Activated CD4-positive, alpha-beta T cell treated with anti-CD3 and anti-CD28 coated beads for 1 hour (primary cell): ENCODE measurements around the gene SVIL.

Experiments
- DNase-seq: peaks from one replicate; pipeline ENCODE4 v3.0.0-alpha.2; 2020

Gene SVIL, protein sequence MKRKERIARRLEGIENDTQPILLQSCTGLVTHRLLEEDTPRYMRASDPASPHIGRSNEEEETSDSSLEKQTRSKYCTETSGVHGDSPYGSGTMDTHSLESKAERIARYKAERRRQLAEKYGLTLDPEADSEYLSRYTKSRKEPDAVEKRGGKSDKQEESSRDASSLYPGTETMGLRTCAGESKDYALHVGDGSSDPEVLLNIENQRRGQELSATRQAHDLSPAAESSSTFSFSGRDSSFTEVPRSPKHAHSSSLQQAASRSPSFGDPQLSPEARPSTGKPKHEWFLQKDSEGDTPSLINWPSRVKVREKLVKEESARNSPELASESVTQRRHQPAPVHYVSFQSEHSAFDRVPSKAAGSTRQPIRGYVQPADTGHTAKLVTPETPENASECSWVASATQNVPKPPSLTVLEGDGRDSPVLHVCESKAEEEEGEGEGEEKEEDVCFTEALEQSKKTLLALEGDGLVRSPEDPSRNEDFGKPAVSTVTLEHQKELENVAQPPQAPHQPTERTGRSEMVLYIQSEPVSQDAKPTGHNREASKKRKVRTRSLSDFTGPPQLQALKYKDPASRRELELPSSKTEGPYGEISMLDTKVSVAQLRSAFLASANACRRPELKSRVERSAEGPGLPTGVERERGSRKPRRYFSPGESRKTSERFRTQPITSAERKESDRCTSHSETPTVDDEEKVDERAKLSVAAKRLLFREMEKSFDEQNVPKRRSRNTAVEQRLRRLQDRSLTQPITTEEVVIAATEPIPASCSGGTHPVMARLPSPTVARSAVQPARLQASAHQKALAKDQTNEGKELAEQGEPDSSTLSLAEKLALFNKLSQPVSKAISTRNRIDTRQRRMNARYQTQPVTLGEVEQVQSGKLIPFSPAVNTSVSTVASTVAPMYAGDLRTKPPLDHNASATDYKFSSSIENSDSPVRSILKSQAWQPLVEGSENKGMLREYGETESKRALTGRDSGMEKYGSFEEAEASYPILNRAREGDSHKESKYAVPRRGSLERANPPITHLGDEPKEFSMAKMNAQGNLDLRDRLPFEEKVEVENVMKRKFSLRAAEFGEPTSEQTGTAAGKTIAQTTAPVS (N-terminal part only)

DNA sequence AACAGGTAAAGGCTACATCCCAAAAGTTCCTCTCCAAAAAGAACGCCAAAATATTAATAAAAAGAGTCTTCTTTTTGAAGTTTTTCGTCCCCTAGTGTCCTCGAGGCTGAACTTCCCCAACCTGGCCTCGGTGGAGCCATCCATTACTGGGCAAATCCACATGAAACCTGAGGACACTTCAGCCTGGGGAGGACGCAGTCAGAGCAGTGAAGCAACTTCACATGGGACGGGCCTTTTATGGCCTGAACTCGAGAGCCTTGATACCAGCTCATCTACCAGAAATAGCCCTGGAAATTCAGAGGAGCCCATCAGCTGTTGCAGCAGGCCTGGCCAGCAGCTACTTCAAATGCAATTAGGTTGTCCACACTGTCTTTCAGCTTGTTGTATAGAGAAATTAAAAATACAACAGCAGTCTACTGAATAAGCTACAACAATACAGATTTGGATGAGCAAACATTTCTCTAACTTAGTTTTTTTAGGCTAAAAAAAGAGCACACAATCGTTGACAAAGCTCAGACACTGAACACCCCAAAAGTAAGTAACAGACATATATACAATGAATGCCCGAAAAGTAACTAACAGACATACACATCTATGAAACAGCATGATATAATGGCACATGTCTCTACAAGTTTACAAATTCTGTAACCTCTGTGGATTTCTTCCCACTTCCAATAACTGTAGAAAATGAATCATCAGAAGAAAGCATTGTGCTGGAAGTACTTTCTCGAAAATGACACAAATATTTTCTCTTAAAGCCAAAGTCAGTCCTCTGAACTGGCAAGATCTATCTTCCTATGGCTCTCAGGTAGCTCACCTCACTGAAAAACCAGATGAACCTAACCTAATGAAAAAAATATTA lies at the start of gene SVIL:
Gene SVIL, minus strand, starts transcription at position 208 of the 862 bp plus-strand sequence. CDS start 79,913 bp downstream, outside the sequence.
- DNase-seq: no peak

DNA sequence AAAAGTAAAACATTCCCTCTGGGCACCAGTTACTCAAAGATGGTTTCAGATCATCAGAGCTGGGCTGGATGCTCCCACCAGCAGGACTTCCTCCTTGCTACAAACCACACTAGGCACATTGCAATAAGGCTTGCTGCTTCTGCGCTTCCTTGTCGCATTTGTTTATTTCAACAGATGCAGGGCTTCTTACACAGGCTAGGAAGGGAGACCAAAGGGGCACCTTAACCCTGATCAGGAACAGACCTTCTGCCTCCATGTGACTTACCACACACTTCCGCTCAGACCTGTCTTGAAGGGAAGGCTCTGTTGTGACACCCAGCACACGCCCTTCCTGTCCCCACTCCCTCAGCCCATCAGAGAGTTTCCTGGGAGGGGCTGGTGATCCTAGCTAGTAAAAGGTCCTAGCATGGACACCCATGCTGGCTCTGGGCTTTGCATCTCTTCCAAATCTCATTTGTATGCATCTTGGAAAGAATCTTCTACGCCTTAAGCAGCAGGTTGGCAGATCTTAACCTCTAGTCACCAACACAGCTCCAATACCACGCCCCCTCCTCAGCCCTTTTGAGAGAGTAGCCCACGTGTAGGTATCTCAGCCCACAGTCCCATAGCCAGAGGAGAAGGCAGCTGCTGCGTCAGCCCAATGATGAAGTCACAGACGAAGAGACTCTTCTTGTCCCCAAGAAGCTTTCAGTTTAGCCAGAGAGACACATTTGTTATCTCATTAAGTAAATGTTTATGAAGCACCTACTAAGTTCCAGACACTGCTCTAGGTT lies 47.1 kb upstream of the SVIL start:
- peak; percentile 32 for DNase-seq

DNA sequence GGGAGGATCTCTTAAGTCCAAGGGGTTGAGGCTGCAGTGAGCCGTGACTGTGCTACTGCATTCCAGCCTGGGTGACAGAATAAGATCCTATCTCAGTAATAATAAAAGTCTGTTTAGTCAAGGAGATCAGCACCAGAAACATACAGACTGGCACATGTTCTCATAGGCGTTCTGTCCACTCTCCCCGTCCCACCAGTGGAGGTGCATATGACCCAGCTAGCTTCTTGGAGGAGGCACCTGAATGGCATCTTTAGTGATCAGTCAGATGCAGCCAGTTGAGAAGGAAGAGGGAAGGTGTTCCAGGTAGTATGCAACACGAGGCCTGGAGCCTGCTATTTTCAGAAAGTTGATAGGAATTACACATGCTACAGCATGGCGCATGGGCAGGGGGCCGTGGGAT lies 45.3 kb upstream of the SVIL start:
- no peak for DNase-seq

DNA sequence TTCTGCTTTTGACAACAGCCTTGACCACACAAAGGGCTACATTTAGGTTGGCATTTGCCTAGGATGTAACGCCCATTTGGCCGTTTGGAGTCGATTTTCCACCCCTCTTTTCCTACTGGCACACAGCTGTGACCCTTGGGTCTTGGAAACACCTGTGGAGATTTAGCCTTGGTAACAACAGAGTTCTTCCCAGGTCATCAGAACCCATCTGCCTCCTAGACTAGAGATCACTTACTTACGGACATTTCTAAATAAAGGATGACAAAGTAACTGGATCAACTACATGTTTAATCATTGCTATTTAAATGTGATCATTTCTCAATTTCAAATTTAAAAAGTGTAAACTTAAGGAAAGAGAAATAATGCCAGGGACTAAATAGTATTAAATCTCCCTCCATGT lies 42.0 kb upstream of the SVIL start:
- DNase-seq: no peak

DNA sequence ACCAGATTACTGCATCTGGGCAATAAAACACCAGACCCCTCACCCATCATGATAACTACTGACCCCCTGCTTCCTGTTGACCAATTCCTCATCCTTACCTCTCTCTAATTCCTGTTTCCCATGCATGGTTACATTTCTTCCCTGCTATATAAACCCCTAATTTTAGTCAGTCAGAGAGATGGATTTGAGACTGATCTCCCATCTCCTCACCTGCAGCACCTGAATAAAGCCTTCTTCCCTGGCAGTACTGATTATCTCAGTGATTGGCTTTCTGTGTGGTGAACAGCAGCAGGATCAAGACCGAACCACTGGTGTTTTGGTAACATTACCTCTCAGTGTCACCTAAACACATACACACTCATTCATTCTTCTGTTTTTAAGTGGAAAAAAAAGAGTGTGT lies 41.2 kb upstream of the SVIL start:
- DNase-seq: no peak

DNA sequence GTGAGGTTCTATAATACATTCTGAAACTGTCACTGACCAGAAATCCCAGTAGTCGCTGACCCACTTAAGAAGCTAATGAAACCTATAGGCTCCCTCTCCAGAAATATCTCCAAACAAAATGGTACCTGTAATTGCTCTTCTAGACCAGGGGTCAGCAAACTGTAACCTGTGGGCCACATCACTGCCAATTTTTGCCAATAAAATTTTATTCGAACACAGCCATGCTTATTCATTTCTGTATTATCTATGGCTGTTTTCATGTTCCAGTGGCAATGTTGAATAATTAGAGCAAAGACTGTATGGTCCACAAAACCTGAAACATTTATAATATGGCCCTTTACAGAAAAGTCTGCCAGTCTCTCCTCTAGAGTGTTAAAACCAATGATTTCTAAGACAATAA lies 37.2 kb upstream of the SVIL start:
- no peak for DNase-seq

DNA sequence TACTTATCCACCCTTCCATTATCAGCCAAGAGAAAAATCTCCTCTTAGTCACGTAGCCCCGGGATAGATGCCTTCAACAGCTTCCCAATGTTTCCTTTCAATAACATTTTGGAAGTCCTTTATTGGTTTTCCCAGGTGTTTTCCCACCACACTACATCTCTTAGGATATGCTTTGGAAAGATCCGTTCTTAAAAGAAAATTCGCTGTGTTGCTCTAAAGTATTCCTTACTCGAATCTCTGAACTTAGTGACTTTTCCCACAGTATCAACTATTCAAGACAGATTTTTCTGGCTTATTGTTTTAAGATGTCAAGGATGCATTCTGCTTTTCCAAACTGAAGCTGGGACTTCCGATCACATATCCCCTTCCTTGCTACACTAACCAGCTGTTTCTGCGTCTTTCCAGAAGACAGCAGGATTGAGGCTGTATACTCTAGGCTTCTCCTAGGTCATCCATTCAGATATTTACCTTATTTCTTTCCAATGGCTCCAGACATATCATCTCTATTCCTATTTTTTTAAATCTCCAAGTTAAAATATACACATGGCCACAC lies 36.5 kb upstream of the SVIL start:
- no peak for DNase-seq

DNA sequence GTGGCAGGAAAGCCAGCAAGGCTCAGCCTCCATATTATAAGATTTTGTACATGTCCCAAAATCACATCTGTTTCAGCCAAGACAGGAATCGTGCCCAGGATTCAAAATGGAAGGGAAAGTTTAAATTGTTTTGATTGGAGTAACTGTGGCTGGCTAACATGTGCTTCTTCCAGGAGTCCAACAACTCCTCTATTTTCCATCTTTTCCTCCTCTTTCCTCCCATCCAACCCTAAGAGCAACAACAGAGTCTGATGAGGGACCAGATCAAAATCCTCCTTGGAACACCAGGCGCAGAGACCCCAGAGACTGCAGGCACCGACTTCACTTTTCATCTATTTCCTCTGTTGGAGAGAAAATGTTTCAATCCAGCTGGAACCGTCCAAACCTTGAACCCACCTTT lies 36.0 kb upstream of the SVIL start:
- no peak for DNase-seq

DNA sequence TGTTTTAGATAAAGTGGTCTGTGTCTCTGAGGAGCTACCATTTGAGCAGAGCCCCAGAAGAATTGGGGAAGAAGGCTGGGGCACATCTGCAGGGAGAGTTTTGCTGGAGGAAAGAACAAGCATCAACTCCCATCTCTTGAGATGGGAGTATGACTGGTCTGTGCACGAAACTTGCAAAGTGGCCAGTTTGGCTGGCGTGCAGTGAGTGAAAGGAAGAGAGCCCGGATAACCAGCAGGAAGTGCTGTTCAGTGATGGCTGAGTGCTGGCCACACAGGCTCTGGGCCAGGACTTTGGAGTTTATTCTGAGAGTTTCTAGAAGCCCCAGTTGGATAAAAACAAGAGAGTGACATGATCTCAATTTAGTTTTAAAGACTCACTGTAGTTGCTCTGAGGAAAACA lies 34.4 kb upstream of the SVIL start:
- no peak for DNase-seq

DNA sequence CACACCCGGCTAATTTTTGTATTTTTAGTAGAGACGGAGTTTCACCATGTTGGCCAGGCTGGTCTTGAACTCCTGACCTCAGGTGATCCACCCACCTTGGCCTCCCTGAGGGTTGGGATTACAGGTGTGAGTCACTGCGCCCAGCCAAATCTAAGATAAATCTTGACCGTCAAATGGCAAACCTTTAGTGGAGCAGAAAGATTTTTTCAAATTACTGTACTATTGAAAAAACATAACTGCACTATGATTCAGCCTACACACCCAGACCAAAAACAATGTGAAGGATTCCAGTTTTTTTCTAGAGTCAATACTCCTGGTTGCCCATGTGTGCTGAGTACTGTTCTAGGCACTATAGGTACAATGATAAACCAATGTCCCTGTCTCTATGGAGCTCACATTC lies 33.9 kb upstream of the SVIL start:
- DNase-seq: no peak

DNA sequence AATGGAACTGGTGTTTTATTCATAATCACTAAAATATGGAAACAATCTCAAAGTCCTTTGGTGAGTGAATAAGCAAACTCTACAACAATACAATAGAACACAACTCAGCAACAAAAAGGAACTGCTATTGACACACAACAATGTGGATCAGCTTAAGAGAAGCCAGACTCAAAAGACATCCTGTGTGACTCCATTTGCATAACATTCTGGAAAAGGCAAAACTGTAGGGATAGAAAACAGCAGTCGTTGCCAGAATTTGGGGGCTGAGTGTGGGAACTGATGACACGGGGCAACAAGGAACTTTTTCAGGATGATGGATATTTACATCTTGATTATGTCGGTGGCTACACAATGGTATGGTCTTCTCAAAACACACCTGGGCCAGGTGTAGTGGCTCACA lies 32.4 kb upstream of the SVIL start:
- DNase-seq: no peak

DNA sequence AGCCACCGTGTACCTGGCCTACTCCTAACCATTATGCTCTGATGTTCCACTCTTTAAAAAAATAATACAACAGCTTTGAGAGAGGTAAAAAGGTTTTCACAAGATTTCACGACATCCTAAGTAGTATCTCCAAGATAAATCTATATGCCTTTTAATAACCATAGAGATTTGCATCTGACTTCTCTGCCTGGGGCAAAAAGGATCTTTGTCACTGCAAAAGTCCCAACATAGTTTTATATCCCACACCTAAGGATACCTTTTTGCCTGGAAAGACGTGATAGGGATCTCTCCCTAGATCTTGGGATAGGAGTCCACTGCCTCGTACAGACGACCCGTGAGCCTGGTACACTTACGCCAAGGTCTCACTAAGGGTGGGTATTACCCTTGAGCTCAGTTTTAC lies 31.4 kb upstream of the SVIL start:
- DNase-seq: no peak

DNA sequence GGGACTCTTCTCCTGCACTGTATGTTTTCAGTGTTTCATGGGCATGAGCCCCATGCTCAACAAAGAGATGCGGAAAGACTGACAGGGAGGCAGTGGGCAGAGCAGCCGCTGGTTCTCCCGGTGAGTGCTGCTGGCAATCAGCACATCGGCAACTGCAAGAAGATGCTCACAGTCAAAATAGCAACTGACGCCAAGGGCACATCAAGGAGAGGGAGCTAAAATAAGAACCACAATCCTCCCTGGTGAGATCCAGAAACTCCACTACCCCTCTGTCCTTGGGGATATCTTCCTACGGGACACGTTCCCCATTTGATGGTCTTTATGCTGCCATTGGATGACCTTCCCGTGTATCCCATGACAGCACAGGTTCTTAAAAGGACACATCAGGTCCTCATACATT lies 28.9 kb upstream of the SVIL start:
- DNase-seq: no peak

DNA sequence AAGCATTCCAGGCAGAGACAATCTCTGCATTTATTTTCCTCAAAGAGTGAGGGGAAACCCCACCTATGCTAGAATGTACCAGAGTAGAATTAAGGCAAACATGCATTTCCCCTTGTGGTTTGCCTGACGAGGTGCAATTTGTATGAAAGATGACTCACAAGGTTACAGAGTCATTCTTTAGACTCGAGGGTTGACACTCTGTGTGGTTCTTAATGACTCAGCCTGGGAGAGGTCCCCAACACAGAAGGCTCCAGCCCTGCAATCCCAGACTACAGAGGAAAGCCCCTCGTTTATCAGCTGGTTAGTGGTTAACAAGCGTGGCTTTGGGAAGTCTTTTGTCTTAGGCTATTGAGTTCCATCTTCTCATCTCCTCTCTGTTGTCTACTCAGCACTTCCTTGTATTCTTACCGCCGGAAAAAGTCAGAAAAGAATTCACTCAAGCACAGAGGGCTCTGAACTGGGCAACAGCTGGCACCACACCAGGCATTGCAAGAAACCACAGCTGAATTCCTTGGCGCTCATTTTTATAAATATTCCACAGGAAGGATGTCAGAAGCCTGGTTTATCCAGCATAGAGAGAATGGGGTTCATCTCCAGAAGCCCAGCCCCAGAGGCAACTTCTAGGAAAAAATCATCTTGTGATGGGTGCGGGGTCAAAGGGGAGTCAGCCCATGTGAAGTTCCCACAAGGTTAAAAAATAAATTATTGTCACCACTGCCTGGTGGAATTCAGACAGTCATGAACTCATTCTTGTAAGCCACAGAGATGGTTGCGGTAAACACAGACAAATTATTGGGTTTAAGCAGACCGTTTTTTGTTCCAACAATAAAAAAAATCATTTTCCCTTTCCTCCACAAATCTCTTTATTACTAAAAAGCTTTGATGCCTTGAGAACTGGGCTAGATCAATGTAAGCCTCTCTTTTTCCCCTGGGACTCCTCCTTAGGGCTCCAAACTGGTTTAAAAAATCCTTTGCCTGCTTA lies 24.5 kb upstream of the SVIL start:
- peak; percentile 43 for DNase-seq

DNA sequence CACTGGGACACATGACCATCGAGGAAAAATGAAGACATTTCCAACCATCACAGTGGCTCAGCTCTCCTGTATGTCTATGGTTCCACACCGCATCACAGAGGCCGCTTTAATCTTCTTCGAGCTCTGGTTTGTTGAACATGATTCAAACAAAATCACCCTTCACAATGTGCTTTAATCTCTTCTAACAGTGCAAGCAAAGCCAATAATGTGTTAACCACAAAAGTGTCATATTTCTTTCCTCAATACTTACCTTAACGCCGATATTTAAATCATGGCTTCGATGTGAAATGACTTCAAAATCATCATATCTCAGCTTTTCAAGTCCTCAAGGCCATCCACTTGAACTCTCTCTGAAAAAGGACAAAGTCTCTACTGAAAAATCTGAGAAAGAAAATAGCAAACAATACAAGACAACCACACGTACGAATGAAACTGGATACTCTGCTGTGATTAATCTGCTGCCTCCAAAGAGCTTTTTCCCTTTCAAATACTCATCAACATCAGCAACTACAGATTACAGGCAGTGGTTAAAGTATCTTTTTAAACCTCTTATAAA lies 23.0 kb upstream of the SVIL start:
- DNase-seq: no peak

DNA sequence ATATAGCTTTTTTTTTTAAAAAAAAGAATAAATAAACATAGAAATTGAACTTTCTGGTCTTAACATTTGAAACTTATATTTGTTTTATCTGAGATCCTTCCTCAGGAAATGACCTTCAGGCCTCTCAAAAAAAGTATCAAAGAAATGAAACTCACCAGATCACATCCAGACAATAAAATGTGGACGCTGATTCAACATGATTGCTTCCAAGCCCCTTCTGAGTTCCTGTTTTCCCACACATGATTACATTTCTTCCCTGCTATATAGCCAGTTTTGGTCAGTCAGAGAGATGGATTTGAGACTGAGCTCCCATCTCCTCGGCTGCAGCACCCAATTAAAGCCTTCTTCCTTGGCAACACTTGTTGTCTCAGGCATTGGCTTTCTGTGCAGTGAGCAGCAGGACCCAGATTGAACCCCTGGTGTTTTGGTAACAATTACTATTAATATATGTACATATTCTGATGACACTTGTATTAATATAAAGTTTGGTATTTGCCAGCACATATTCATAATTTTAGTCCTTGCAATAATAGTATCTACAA lies 21.8 kb upstream of the SVIL start:
- no peak for DNase-seq

DNA sequence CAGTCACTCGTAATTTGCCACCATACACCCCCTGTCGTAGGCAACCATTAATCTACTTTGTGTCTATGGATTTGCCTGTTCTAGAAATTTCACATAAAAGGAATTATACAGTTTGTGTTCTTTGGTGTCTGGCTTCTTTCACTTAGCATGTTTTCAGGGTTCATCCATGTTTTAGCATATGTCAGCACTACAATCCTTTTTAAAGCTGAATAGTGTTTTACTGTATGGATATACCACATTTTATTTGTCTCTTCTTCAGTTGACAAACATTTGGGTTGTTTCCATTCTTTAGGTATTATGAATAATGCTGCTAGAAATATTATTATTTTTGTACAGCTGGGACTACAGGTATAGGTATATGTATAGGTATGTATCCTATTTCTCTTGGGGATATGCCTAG lies 17.4 kb upstream of the SVIL start:
- DNase-seq: no peak

DNA sequence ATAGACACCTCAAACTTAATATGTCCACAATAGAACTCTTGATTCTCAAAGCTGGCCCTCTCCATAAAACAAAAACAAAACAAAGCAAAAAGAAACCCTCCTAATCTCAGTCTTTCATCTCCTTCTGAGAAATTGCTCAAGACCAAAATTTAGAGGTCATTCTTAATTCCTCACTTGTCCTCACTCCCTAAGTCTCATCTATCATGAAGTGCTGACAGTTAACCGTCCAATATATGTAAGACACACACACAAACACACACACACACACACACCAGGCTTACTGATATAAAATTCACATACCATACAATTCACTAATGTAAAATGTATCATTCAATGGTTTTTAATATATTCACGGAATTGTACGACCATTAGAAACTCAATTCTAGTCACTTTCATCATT lies 17.0 kb upstream of the SVIL start:
- DNase-seq: no peak

DNA sequence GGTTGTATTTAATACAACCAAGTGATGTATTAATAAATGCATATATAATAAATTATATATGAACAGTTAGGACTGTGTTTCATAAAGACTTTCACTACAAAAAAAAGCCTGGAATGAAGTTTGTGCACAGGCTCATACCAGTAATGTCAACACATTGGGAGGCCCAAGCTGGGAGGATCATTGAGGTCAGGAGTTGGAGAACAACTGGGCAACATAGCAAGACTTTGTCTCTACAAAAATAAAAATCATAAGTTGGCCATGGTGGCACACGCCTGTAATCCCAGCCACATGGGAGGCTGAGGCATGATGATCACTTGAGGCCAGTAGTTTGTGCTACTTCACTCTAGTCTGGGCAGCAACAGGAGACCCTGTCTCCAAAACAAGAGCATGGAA lies 15.8 kb upstream of the SVIL start:
- no peak for DNase-seq
